Uterus (tissue), 2 donors: ENCODE measurements around the gene GABARAPL1.

Experiments used
- CTCF ChIP-seq, 4 experiments: fragments of 200-600 bp in 2 of 4; fragments of 450-650 bp in 2 of 4; sonication (generic) in 2 of 4; IDR thresholded peaks; one replicate each; pipeline ENCODE4 v1.5.1; 2016 to 2019; ENCODE audit warnings: antibody characterized with exemption in 4 of 4, mild to moderate bottlenecking in 2 of 4, moderate library complexity in 1 of 4
- POLR2A ChIP-seq, 2 donors: fragments of 450-650 bp; IDR thresholded peaks; one replicate each; pipeline ENCODE4 v1.6.1; 2016; ENCODE audit warnings: antibody characterized with exemption in 2 of 2, mild to moderate bottlenecking in 1 of 2, moderate library complexity in 1 of 2

- TF ChIP-seq CTCF (IDR thresholded peaks at IDR 0.05): no peak
- no peak for TF ChIP-seq POLR2A (IDR thresholded peaks at IDR 0.05)
Observed at GRCh38 chr12:10169104-10169503, 43.6 kb upstream of the GABARAPL1 start.
